Endothelial cell (in vitro differentiated cells): Measurements from ENCODE around the gene ANKRD63. TPM values are rescaled to one million over a fixed set of nuclear protein-coding genes. Genes with fewer than 3 reads are reported as not detected.

Experiments used
- DNase-seq: peaks from one replicate; pipeline ENCODE4 v3.0.0; 2021; ENCODE audit warnings: low spot score
- H3K27ac Mint-ChIP-seq: one replicate; pipeline ENCODE4 v1.8.0; 2021; ENCODE audit warnings: mixed read lengths, inconsistent platforms; ENCODE audit not compliant: unreplicated experiment
- H3K27me3 Mint-ChIP-seq: one replicate; pipeline ENCODE4 v1.8.0; 2021; ENCODE audit warnings: mild to moderate bottlenecking, moderate library complexity, mixed read lengths, inconsistent platforms; ENCODE audit not compliant: unreplicated experiment
- H3K36me3 Mint-ChIP-seq: one replicate; pipeline ENCODE4 v1.8.0; 2021; ENCODE audit warnings: mild to moderate bottlenecking, low read depth, mixed read lengths, inconsistent platforms; ENCODE audit not compliant: unreplicated experiment
- H3K4me1 Mint-ChIP-seq: one replicate; pipeline ENCODE4 v1.8.0; 2021; ENCODE audit warnings: mild to moderate bottlenecking, mixed read lengths, inconsistent platforms; ENCODE audit not compliant: unreplicated experiment
- H3K4me3 Mint-ChIP-seq: one replicate; pipeline ENCODE4 v1.8.0; 2021; ENCODE audit warnings: mild to moderate bottlenecking, mixed read lengths, inconsistent platforms; ENCODE audit not compliant: unreplicated experiment
- H3K9me3 Mint-ChIP-seq: one replicate; pipeline ENCODE4 v1.8.0; 2021; ENCODE audit warnings: mixed read lengths, inconsistent platforms; ENCODE audit not compliant: unreplicated experiment
- CTCF ChIP-seq: fragments of 200-600 bp; sonication (generic); IDR thresholded peaks from one replicate; pipeline ENCODE4 v1.5.0; 2021; ENCODE audit warnings: antibody characterized with exemption; ENCODE audit not compliant: unreplicated experiment
- total RNA-seq: library from RNA; stranded (reverse); fragmentation: NEBNext Ultra II Directional; extraction: Animal tissue kit (Norgen Biotek cat#: 25700); gene quantifications from one replicate; pipeline ENCODE4 v1.2.1, GENCODE V29; 2021; ENCODE audit not compliant: unreplicated experiment

Gene ANKRD63
- total RNA-seq, 1 donor from 2014 or later, result not detected

DNA sequence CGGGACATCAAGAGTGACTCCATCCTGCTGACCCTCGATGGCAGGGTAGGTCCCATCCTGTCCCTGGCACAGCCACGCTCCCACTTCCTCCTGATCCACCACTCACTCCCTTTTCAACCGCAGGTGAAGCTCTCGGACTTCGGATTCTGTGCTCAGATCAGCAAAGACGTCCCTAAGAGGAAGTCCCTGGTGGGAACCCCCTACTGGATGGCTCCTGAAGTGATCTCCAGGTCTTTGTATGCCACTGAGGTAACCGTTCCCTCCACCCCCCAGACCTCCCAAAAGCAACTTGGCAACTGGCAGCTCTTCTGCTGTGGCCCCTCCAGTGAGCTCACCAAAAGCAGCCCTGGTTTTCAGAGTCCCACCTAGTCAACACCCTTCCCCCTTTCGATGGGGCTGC, 9.4 kb downstream of the ANKRD63 start:
- no peak for DNase-seq
- no peaks in the 10 kb centered on the region for H3K36me3 Mint-ChIP-seq
- no peak for TF ChIP-seq CTCF

GRCh38 chr15:40272485-40273056, 10.3 kb downstream of the ANKRD63 start:
- Mint-ChIP-seq H3K36me3 (no peaks in the 10 kb centered on the region), H3K4me3 (no peak overlapping the region), H3K9me3 (no peaks in the 10 kb centered on the region), H3K4me1 (peaks cover 20% of the 10 kb centered on the region), H3K27me3 (peaks cover 2% of the 10 kb centered on the region), H3K27ac (no peak overlapping the region)
- DNase-seq, result no peak
- no peak for TF ChIP-seq CTCF

More for the DNA sequence above, 9.4 kb downstream of the ANKRD63 start:
- Mint-ChIP-seq H3K4me1 (peaks cover 28% of the 10 kb centered on the region), H3K27ac (no peak overlapping the region), H3K4me3 (no peak overlapping the region), H3K27me3 (peaks cover 2% of the 10 kb centered on the region), H3K9me3 (no peaks in the 10 kb centered on the region)

DNA sequence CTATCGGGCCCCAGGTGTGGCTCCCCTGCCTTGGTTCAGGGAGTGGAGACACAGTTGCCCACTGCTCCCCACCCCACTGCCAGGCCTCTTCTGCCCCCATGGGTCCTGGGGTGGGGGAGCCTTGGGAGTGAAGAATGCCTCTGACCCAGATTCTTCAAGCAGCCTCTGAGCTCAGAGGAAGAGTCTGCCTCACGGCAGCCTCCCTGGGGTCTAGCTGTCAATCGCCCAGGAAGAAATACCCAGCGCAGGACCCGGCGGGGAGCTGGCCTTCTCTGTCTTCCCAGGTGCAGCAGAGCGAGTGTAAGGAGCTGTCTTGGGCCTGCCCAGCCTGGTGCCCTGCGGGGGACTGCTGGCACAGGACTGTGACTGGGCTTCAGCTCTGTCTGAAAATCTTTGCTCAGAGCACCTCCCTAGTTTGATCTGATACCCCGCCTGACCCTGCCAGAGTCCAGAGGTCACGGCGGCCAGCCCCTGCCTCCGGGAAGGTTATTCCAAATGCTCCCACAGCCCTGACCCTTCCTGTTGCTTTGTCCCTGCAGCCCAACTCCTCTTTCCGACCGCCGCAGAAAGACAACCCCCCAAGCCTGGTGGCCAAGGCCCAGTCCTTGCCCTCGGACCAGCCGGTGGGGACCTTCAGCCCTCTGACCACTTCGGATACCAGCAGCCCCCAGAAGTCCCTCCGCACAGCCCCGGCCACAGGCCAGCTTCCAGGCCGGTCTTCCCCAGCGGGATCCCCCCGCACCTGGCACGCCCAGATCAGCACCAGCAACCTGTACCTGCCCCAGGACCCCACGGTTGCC, 11.0 kb downstream of the ANKRD63 start:
- no peak for TF ChIP-seq CTCF
- Mint-ChIP-seq H3K4me3 (no peak overlapping the region), H3K9me3 (no peaks in the 10 kb centered on the region), H3K27ac (no peak overlapping the region), H3K27me3 (peaks cover 2% of the 10 kb centered on the region), H3K4me1 (peaks cover 13% of the 10 kb centered on the region), H3K36me3 (no peaks in the 10 kb centered on the region)
- no peak for DNase-seq

- no peak overlapping the region for H3K27ac Mint-ChIP-seq
- no peak for TF ChIP-seq CTCF
- H3K9me3 Mint-ChIP-seq, result no peaks in the 10 kb centered on the region
- no peaks in the 10 kb centered on the region for H3K36me3 Mint-ChIP-seq
- H3K4me1 Mint-ChIP-seq, result peaks cover 7% of the 10 kb centered on the region
- H3K4me3 Mint-ChIP-seq, result no peak overlapping the region
- H3K27me3 Mint-ChIP-seq, result peaks cover 2% of the 10 kb centered on the region
- DNase-seq, result no peak
These were observed 12.4 kb downstream of the ANKRD63 start for GRCh38 chr15:40270246-40270995.
